AG04450 (cell line): ENCODE results near the gene F10. TPM values are rescaled to one million over a fixed set of nuclear protein-coding genes. Genes with fewer than 3 reads are reported as not detected.

ENCODE experiments used
- CTCF ChIA-PET: fragments of 300-600, 350-600 bp; formaldehyde crosslinking; extraction: SDS; loops from one replicate; lab custom pipeline; 2022; ENCODE audit warnings: antibody characterized with exemption, inconsistent platforms; lab: Charles Lee
- POLR2A ChIA-PET: fragments of 350-600 bp; formaldehyde crosslinking; extraction: SDS; loops from one replicate; lab custom pipeline; 2021; ENCODE audit warnings: antibody characterized with exemption, inconsistent platforms; lab: Yijun Ruan, JAX
- DNase-seq: peaks from one replicate; pipeline ENCODE4 v3.0.0-alpha.2; 2011; ENCODE audit warnings: low read depth, low spot score
- H3K27ac ChIP-seq: one replicate; pipeline ENCODE4 v1.5.1; 2012; ENCODE audit warnings: low read depth, low read length, control low read depth
- H3K27me3 ChIP-seq: one replicate; pipeline ENCODE4 v1.6.0; 2012; ENCODE audit warnings: low read length; ENCODE audit not compliant: control insufficient read depth, insufficient read depth
- H3K4me3 ChIP-seq: 2 replicates; pipeline ENCODE4 v1.5.1; 2011; ENCODE audit warnings: mild to moderate bottlenecking, low read depth, low read length, control low read depth
- H3K9me3 ChIP-seq: 2 replicates; pipeline ENCODE4 v1.5.1; 2012; ENCODE audit warnings: low read length; ENCODE audit not compliant: control insufficient read depth, insufficient read depth
- CTCF ChIP-seq: IDR thresholded peaks from 2 replicates; pipeline ENCODE4 v1.5.1; 2011; ENCODE audit warnings: low read depth, low read length, control low read depth, inconsistent platforms
- polyA plus RNA-seq: library from polyadenylated mRNA; depleted of rRNA; stranded (reverse); fragments of >200 nt; gene quantifications from 2 replicates; pipeline ENCODE4 v1.2.3, GENCODE V29; 2011

Gene F10
- polyA plus RNA-seq, 1 experiment, result 17.7 TPM

DNA sequence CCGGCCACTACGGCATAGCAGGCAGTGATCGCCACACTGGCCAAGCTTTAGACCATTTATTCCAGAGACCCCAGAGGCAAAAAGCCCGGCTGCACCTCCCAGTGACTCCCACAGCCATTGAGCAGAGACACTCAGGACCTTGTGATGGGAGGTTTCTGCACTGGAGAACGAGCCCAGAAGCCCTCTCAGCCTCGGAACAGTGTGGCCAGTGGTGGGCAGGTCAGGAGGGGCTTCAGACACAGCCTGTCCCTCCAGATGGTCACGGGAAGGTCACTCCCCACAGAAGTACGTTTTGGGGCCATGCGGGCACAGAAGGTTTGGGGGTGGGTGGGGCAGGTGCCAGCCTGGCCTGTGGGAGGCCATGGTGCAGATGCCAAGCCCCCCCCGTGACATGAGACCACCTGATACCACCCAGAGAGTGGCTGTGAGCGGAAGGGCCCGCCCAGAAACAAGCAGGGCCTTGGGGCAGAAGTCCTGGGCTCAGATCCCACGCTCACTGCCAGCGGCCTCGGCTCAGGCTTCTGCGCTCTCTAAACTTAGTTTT lies 599 bp upstream of the F10 start:
- CTCF ChIA-PET, result interaction anchor here (0.9 kb wide), 1 partner anchor 10 kb away, joined by 3 read pairs; no protein-coding TSS in a partner anchor
- POLR2A ChIA-PET, result interaction anchor here (1.0 kb wide), 1 partner anchor 87 kb away, joined by 4 read pairs; the partner anchor contains the start of genes CUL4A and PCID2

GRCh38 chr13:113123226-113124201 lies 915 bp downstream of the F10 start:
- CTCF ChIA-PET, result no interaction called here
- Histone ChIP-seq H3K9me3 (no peaks in the 10 kb centered on the region), H3K27me3 (peaks cover 11% of the 10 kb centered on the region), H3K27ac (no peak overlapping the region), H3K4me3 (peak overlapping the region; percentile 60)
- TF ChIP-seq CTCF, result peak; percentile 30
- no peak for DNase-seq
- POLR2A ChIA-PET, result no interaction called here

More for the DNA sequence above, 599 bp upstream of the F10 start:
- Histone ChIP-seq H3K4me3 (no peak overlapping the region), H3K27me3 (peaks cover 7% of the 10 kb centered on the region), H3K9me3 (no peaks in the 10 kb centered on the region), H3K27ac (no peak overlapping the region)
- TF ChIP-seq CTCF, result no peak
- DNase-seq, result no peak

- Histone ChIP-seq H3K27me3 (peaks cover 11% of the 10 kb centered on the region), H3K27ac (no peak overlapping the region), H3K9me3 (peaks cover 2% of the 10 kb centered on the region; the same call in 1 of the 2 replicates), H3K4me3 (no peak overlapping the region)
- no peak for TF ChIP-seq CTCF
- no peak for DNase-seq
- ChIA-PET CTCF (no interaction called here), POLR2A (no interaction called here)
Measured at GRCh38 chr13:113124211-113124970, 1.8 kb downstream of the F10 start.

DNA sequence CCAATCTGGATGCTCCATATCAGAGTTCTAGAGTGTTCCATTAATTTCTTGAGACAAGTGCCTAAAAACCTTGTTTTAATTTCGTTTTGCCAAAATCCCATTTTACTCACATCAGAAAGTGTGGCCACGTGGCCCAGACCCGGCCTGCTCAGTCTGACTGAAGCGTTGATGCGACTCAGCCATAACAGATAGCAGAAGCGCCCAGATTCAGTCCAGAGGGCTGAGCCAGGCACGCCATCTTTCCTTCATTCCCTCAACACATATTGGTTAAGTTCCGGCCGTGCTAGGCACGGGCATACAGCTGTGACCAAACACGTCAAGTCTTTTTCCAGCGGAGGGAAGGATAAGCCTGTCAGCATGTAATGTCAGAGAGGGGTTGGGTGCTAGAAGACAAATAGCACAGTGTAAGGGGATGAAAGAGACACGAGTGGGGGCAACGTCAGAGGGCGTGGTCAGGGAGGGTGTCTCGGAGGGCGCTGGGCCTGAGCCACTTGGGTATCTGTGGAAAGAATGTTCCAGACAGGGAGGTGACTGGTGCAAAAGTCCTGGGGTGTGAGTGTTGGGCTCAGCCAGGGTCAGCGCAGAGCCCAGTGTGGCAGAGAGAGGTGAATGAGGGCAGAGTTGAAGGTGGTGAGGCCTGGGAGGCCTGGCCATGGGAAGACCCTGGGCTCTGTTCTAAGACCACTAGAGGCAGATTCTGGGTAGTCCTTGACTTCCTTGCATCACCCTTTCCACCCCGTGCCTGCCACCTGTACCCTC lies 3.1 kb downstream of the F10 start:
- H3K27me3 ChIP-seq, result peaks cover 10% of the 10 kb centered on the region
- DNase-seq, result no peak
- no peak overlapping the region for H3K27ac ChIP-seq
- TF ChIP-seq CTCF, result no peak
- ChIA-PET CTCF (no interaction called here), POLR2A (no interaction called here)
- H3K9me3 ChIP-seq, result peaks cover 13% of the 10 kb centered on the region; the same call in 1 of the 2 replicates
- no peak overlapping the region for H3K4me3 ChIP-seq
